ENCODE results near the gene ZBTB39.
"Not testable (repeated sequence)": the region's sequence is repeated elsewhere in the genome, so short reads cannot be mapped to it uniquely, and the experiment has no call there.

ZBTB39 gene

DNA sequence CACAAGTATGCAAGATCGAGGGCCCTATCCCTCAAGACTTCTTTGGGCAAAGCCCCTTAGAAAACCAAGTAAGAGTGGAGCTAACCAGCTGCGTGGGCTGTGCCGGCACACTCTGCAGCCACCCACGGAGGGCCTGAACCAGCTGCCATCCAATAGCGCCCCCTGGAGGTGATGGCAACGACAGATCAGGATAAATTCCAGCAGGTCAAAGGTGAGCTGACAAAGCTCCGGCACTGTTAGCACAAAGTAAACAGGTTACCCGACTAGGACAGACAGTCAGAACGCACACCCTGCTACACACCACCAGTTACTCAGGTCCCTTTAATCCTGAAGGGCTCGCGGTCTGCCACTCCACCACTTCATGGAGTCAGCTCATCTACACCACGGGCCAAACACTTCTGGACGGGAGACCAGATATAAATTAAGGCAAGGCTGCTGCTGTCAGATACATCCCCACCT, 4.9 kb downstream of the ZBTB39 start:
- no peak for DNase-seq (ENCODE audit: low read depth)

DNA sequence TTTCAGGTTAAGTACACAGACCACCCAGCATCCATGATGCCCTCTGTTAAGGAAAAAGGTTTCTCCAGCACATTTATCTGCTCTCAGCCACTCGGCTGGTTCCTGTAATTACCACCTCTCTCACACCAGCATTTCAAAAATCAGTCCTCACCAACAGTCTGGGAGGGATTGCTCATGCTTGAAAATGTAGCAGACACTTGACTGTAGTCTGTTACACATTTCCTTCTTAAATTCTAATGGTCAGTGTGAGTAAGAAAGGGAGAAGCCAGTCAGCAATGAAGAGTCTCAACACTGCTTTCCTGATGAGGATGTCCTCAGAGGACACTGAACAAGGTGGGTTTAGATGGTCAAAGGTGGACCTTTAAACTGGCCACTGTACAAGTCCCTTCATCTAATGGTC, 6.0 kb downstream of the ZBTB39 start:
- no peak for DNase-seq (ENCODE audit: low read depth)

DNA sequence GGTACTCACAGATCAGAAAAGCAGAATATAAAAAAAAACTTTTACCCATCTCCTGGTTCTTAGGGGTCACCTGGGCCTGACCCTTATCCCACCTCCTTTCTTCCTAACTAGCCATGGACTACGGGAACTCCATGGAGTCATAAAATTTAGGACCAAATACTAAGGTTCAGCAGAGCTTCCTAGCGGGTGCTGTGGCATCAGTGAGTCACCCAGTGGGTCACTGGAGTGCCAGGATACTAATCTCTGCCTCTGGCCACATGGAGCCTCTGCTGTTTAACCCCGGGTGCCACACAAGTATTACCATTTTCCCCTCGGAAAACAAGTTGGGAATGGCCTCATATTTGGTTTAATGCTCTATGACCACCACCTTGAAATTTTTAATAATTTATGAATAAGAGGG, 6.9 kb downstream of the ZBTB39 start:
- DNase-seq (ENCODE audit: low read depth) = no peak

DNA sequence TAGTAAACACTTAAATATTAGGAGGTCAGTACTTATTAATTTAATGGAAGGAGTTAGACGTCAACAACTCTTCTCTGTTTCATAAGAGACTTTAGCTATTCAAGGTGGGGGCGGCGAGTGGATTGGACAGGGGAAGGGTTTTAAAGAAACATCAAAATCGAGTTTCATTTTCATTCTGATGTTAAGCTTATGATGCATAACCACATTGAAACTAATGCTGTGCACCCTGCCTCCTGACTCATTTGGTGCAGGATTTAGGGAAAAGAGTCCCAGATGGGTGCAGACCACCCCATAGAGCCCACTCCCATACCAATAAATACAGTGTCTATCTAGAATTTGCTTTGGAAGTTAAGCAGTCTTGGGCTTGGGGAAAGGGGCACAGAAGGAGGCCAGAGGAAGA, 7.4 kb downstream of the ZBTB39 start:
- DNase-seq (ENCODE audit: low read depth) = no peak

DNA sequence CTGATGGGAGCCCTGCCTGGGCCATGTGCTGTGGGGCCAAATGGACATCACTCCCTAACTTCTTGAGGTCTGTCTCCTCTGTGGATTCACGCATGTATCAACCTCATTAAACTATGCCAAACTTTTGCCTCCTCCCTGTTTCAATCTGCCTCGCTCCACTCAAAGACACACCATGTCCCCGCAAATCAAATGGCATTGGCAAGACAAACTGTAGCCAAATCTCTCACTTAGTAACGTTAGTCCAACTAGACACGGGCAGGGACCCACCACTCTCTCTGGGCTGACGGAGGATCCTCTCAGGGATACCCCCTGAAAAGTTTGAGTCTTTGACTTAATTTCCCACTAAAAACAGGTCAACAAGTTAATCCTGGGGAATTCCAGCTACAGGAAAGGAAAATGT, 8.0 kb downstream of the ZBTB39 start:
- no peak for DNase-seq (ENCODE audit: low read depth)

DNA sequence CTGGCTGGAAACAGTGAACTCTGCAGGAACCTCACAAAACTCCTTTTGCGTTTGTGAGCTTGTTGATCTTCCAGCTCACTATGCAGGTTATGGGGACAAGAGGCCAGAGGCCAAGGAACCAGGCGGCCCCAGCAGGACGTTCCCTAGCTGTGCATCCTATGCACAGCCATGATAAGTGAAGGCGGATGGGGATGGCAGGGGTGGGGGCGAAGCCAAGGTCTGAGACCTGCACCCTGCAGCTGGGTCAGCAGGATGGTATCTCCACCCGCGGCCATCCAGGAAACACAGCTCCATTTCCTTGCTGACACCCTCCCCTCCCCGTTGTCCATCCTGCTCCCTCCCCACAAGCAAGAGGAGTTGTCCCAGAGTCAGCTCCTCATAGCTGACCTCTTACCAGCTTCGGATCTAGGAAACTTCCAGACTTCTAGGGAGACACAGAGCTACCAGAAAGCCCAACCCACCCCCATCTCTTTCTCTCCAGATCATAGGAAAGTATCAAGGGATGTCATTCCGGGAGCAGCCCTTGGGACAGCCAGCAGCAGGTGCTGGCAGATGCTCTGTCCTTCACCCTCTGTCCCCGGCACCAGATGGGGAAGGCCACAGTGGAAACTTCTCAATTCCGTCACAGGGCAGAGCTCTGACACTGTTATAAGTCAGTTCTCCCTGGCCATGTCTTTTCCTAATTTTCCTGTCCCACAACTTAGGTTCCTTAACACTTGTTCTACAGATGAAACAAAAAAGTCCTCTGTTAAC, 9.4 kb downstream of the ZBTB39 start:
- no peak for DNase-seq (ENCODE audit: low read depth)

DNA sequence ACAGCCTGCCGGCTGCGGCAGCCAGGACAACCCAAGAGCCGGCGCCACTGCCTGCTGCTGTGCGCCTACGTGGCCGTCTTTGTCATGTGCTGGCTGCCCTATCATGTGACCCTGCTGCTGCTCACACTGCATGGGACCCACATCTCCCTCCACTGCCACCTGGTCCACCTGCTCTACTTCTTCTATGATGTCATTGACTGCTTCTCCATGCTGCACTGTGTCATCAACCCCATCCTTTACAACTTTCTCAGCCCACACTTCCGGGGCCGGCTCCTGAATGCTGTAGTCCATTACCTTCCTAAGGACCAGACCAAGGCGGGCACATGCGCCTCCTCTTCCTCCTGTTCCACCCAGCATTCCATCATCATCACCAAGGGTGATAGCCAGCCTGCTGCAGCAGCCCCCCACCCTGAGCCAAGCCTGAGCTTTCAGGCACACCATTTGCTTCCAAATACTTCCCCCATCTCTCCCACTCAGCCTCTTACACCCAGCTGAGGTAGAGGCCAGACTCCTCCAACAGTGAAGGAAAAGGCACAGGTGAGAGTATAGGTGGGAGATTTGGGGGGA, 10.3 kb downstream of the ZBTB39 start:
- no peak for DNase-seq (ENCODE audit: low read depth)

DNA sequence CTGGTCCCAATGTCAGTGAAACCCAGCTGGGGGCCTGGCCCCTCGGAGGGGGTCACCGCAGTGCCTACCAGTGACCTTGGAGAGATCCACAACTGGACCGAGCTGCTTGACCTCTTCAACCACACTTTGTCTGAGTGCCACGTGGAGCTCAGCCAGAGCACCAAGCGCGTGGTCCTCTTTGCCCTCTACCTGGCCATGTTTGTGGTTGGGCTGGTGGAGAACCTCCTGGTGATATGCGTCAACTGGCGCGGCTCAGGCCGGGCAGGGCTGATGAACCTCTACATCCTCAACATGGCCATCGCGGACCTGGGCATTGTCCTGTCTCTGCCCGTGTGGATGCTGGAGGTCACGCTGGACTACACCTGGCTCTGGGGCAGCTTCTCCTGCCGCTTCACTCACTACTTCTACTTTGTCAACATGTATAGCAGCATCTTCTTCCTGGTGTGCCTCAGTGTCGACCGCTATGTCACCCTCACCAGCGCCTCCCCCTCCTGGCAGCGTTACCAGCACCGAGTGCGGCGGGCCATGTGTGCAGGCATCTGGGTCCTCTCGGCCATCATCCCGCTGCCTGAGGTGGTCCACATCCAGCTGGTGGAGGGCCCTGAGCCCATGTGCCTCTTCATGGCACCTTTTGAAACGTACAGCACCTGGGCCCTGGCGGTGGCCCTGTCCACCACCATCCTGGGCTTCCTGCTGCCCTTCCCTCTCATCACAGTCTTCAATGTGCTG, 11.0 kb downstream of the ZBTB39 start:
- DNase-seq (ENCODE audit: low read depth) = no peak

DNA sequence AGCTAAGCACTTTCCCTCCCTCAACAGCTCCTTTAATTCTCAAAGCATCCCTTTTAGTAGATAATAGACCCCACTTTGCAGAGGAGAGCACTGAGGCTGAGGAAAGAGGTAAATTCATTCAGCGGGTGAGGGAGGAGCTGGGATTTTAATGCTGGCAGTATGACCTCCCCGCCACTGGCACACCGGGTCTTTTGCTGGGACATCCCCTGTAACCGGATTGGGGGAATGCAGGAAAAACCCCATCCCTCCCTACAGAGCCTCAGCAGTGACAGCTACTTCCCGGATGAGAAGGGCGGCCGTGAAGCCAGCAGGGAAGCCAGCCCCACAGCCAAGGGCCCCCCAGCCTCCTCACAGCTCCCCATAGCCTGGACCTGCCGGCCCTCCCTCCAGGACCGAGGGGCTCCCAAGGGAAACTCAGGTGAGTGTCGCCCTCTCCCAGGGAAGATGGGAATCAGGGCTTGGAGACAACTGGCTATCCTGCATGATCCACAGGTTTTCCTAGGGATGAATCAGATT, 12.1 kb downstream of the ZBTB39 start:
- DNase-seq (ENCODE audit: low read depth) = no peak

DNA sequence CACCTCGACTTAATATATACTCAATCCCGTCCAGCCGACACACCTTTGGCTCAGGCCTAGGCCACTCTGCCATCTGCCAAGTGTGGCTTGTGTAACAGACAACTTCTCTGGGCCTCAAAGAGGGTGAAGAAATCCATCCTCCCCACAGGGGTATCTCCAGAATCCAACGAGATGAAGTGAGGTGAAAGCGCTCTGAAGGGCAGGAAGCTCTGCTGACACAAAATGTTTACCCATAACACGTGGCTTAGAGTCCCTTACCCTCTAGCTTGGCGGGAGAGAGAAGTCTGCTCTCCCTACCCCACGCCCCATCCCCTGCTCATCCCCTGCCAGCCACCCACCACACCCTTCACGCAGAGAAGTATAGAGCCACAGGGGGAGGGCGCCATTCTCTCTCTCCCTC, 13.0 kb downstream of the ZBTB39 start:
- no peak for DNase-seq (ENCODE audit: low read depth)

DNA sequence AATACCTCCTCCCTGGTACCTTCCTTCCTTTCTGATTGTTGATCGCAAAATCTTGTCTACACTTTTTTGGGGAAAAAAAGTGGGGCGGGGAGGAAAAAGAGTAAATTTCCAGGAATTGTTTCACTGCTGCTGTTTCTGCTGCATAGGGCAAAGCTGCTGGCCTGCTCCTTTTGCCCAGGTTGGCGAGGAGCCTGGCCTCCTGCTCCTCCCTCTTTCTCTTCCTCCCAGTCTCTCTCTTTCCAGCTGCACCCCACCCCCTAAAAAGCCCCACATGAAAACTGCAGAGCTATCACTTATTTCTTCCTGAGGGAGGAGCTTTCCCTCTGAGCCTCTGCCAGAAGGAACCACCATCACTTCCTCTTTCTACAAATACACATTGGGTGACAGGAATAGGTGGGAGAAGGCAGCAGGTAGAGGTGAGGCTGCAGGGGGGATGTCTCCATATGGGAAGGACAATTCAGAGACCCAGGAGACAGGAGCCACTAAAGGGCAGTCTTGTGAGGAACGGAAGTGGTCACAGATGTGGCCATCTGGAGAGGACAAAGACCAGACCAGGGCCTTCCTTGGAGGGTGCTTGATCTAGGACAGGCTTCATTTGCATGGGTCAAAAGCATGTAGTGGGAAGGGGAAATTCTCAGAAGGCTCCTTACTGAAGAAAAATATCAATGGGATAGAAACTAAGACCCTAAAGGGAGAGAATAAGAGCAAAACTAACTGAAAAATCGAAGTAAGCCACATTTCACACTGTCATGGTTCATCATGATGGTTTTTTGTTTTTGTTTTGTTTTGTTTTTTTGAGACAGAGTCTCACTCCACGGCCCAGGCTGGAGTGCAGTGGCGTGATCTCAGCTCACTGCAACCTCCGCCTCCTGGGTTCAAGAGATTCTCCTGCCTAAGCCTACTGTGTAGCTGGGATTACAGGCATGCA, 14.8 kb downstream of the ZBTB39 start:
- DNase-seq (ENCODE audit: low read depth) = no peak

DNA sequence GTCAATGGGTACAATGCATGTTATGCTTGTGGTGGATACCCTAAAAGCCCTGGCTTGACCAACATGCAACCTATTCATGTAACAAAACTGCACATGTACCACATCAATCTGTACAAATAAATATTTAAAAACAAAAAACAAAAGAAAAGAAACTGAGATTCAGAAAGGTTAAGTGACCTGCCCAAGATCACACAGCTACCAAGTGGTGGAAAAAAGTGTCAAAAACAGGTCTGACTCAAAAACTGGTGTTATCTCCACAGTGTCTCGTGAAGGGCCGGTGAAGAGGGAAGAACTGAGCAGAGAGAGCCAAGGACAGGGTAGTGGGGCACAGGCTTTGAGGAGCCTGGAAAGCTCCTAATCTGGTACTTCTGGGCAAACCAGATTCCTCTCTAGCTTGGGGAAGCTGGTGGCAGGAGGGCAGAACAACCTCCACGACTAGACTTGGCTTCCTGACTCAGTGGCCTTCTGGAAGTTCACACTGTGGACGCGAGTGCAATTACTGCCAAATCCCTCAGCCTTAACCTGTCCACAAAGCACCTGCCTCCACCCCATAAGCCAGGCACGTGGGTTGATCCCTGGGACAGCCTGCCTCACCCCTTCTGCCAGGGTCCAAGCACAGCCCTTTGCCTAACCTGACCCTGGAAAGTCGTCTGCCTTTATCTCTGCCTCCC, 15.6 kb downstream of the ZBTB39 start:
- DNase-seq (ENCODE audit: low read depth) = no peak

DNA sequence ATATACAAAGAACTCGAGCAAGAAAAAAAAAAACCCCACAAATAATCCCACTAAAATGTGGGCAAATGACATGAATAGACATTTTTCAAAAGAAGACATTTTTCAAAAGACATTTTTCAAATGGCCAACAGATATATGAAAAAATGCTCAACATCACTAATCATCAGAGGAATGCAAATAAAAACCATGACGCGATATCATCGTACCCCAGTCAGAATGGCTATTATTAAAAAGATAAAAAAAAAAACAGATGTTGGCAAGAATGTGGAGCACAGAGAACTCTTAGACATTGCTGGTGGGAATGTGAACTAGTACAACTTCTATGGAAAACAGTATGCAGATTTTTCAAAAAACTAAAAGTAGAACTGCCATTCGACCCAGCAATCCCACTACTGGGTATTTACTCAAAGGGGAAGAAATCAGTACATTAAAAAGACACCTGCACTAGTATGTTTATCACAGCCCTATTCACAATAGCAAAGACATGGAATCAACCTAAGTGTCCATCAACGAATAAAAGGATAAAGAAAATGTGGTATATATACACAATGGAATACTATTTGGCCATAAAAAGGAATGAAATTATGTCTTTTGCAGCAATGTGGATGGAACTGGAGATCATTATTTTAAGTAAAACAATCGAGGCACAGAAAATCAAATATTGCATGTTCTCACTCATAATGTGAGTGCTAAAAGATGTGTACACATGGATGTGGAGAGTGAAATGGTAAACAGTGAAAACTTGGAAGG, 16.3 kb downstream of the ZBTB39 start:
- no peak for DNase-seq (ENCODE audit: low read depth)

DNA sequence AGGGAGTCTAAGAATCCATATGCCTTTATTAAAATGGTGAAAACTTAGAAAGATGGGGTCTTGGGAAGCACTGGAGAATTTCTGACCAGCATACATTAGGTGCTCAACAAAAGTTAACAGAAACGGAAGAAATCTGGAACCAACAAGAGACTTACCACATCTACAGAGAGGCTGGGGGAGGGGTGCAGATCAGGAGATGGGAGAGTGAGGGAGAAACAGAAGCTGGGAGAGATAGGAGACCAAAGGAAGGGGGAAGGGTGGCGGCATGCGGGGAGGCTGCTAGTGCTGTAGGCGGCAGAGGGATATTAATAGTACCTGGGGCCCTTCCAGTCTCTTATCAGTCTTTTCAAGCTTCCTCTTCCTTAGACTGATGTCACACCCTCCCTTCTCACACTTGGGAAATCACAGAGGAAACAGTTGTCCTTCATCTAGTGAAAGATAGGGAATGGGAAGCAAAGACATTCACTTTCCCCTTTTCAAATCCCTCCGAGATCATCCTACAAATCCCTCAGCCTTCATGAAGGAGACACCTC, 18.1 kb downstream of the ZBTB39 start:
- DNase-seq (ENCODE audit: low read depth) = no peak

DNA sequence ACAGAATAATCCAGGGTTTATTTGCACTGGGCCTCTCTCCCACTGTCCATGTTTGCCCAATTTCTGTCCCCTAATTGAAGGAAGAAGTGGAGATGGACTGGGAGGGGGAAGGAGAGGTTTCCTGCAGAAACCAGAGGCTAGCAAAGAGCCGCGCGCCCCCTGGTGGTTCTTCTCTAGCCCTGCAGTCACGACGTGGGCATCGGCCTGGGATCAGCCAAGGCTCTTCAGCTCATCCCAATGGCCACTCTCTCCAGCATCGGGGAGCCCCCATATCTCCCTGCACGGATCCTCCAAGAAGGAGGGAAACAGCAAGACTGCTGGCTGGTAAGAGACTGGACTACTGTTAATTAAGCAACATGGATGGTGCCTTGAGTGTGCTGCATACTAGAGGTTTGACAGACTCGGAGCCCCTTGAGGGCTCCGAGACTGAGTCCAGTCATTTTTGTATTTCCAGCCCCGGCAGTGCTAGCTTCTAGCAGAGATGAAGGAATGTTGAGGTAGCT, 18.7 kb downstream of the ZBTB39 start:
- no peak for DNase-seq (ENCODE audit: low read depth)

DNA sequence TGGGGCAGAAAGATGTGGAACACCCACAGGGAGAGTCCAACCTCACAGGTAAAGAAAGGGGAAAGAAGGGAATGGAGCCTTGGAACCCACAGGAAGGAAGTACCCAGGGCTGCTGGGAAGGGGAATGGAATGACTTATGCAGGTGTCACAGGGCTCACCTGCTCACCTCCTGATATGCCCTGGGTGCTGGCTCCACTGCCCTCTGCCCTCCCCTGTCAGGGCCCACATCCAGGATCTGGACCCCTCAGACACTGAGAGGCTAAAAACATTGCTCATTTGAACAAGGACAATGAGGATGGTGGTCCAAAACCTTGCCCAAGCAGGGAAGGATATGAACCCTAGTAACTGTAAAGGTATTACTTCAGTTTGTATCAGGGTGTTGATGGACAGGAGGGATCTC, 19.3 kb downstream of the ZBTB39 start:
- DNase-seq (ENCODE audit: low read depth) = no peak

DNA sequence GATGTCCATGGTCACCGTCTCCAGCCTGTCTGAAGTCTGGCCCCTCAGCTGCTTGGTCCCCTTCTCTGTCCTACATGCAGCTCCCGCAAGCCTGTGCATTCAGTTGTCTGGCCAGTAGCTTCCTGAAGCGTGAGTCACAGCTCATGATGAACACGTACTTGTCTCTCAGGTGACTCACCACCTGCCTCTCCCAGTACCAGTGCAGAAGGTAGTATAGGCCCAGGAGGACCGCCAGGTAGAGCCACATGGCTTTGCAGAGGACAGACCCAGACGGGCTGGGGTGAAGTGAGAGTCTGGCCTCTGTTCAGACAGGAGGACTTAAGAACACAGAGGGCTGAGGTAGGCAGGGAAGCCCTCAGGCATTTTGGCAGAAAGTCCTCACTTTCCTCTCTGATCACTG, 20.6 kb downstream of the ZBTB39 start:
- not testable (repeated sequence) for DNase-seq (ENCODE audit: low read depth)

DNA sequence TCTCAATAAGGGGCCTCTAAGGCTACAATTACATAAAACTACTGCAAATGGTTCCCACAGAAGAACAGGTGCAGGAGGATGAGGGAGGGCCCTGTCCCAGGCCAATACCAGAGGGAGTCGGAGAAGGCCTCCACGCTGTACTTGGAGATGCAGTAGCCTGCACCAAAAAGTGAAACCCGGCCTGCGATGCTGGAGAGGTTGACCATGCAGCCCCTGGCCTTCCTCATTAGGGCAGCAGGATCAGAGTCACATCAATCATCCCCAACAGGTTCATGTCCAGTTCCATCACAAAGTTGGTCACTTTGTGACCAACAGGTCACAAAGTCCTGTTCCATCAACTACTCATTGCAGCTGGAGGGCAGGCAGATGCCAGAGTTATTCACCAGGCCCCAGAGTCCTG, 23.0 kb downstream of the ZBTB39 start:
- DNase-seq (ENCODE audit: low read depth) = no peak

DNA sequence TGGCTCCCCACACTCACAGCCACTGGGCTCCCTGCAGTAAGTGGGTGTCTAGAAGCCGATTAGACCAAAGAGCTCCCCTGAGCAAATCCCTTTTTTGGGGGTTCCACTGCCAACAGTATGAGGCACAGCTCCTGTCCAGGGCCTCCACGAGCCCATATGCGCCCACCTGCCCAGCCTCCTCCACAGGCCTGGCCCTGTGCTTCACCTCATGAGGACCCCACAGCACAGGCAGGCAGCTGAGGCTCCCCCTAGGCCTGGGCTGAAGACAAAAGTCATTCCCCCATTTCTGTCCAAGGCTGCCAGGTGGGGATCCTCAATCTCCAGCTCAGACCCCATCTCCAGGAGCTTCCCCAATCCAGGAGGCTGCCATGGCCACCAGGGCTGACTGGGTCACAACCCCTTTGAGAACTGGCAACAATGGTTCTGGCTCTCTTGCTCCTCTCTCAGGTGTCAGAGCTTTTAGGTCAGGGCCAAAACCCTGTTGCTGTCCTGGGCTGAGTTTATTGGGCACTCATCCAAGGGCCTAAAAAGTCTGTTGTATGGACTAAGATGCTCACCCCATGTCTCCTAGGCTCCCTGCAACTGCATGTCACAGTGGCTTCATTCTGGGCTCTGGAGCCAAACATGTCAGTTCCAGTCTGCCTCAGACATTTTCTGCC, 23.6 kb downstream of the ZBTB39 start:
- DNase-seq (ENCODE audit: low read depth) = not testable (repeated sequence)

Data from GM04503 (cell line).